ENCODE data around the gene NKX2-3. TPM values are rescaled to one million over a fixed set of nuclear protein-coding genes. Genes with fewer than 3 reads are reported as not detected.

NKX2-3 gene
- total RNA-seq, 1 donor from 2014 or later: not detected

- H3K36me3 Mint-ChIP-seq: no peaks in the 10 kb centered on the region
- peaks cover 40% of the 10 kb centered on the region for H3K27me3 ChIP-seq
- no peak overlapping the region for H3K4me3 Mint-ChIP-seq
- no peak overlapping the region for H3K27ac Mint-ChIP-seq
- H2AFZ ChIP-seq (replicated peaks): no peak overlapping the region
- H4K20me1 ChIP-seq (ENCODE audit: low read depth): no peaks in the 10 kb centered on the region
- no peak for DNase-seq (ENCODE audit: low spot score)
- peaks cover 23% of the 10 kb centered on the region for H3K27me3 Mint-ChIP-seq (ENCODE audit: insufficient read depth, low read depth)
- H3K4me1 Mint-ChIP-seq: peaks cover 4% of the 10 kb centered on the region
- H3K9me3 Mint-ChIP-seq: no peaks in the 10 kb centered on the region
- no peak overlapping the region for H3K4me2 ChIP-seq
- no peak overlapping the region for H3K9ac ChIP-seq
- H3K27ac ChIP-seq: no peak overlapping the region
- no peaks in the 10 kb centered on the region for H3K36me3 ChIP-seq
- H3K4me3 ChIP-seq: no peak overlapping the region
- H3K79me2 ChIP-seq (ENCODE audit: low read depth): no peaks in the 10 kb centered on the region
- no peak for TF ChIP-seq EZH2phosphoT487 (IDR thresholded peaks at IDR 0.05)
- TF ChIP-seq CTCF (IDR thresholded peaks at IDR 0.05): no peak
- no peak for TF ChIP-seq EZH2 (IDR thresholded peaks at IDR 0.05)
- H3K4me1 ChIP-seq: no peaks in the 10 kb centered on the region
- H3F3A ChIP-seq (ENCODE audit: low read depth): no peaks in the 10 kb centered on the region
- H3K9me3 ChIP-seq (ENCODE audit: low read depth): no peaks in the 10 kb centered on the region
Measured at GRCh38 chr10:99557044-99557443, 24.3 kb downstream of the NKX2-3 start.

GRCh38 chr10:99558708-99559107, 26.0 kb downstream of the NKX2-3 start:
- Histone ChIP-seq H3K27me3 (peaks cover 24% of the 10 kb centered on the region), H3K4me3 (no peak overlapping the region), H3K4me2 (no peak overlapping the region), H3K79me2 (ENCODE audit: low read depth) (no peaks in the 10 kb centered on the region), H3K4me1 (peaks cover 8% of the 10 kb centered on the region), H2AFZ (replicated peaks) (no peak overlapping the region), H3K36me3 (no peaks in the 10 kb centered on the region), H3K9ac (no peak overlapping the region), H3K27ac (no peak overlapping the region), H3F3A (ENCODE audit: low read depth) (peaks cover 6% of the 10 kb centered on the region), H4K20me1 (ENCODE audit: low read depth) (no peaks in the 10 kb centered on the region), H3K9me3 (ENCODE audit: low read depth) (no peaks in the 10 kb centered on the region)
- Mint-ChIP-seq H3K27ac (no peak overlapping the region), H3K4me3 (no peak overlapping the region), H3K9me3 (no peaks in the 10 kb centered on the region), H3K27me3 (ENCODE audit: insufficient read depth, low read depth) (peaks cover 19% of the 10 kb centered on the region), H3K4me1 (peaks cover 9% of the 10 kb centered on the region), H3K36me3 (no peaks in the 10 kb centered on the region)
- no peak for TF ChIP-seq CTCF (IDR thresholded peaks at IDR 0.05)
- no peak for DNase-seq (ENCODE audit: low spot score)

- no peaks in the 10 kb centered on the region for H4K20me1 ChIP-seq (ENCODE audit: low read depth)
- no peak overlapping the region for H3K4me2 ChIP-seq
- no peaks in the 10 kb centered on the region for H3K9me3 ChIP-seq (ENCODE audit: low read depth)
- H3K4me3 Mint-ChIP-seq: no peak overlapping the region
- H3K27me3 Mint-ChIP-seq (ENCODE audit: insufficient read depth, low read depth): peaks cover 13% of the 10 kb centered on the region
- peaks cover 15% of the 10 kb centered on the region for H3F3A ChIP-seq (ENCODE audit: low read depth)
- no peak for TF ChIP-seq EZH2phosphoT487 (IDR thresholded peaks at IDR 0.05)
- TF ChIP-seq CTCF (IDR thresholded peaks at IDR 0.05): peak; percentile 93
- H3K79me2 ChIP-seq (ENCODE audit: low read depth): no peaks in the 10 kb centered on the region
- no peaks in the 10 kb centered on the region for H3K36me3 Mint-ChIP-seq
- H3K9me3 Mint-ChIP-seq: no peaks in the 10 kb centered on the region
- peak; percentile 88 for DNase-seq (ENCODE audit: low spot score)
- no peak overlapping the region for H3K9ac ChIP-seq
- peaks cover 12% of the 10 kb centered on the region for H3K4me1 Mint-ChIP-seq
- peaks cover 8% of the 10 kb centered on the region for H3K27me3 ChIP-seq
- no peak overlapping the region for H3K4me3 ChIP-seq
- H3K4me1 ChIP-seq: peaks cover 15% of the 10 kb centered on the region
- H2AFZ ChIP-seq (replicated peaks): peak overlapping the region; percentile 43
- no peak overlapping the region for H3K27ac ChIP-seq
- no peak overlapping the region for H3K27ac Mint-ChIP-seq
- no peaks in the 10 kb centered on the region for H3K36me3 ChIP-seq
Measured at GRCh38 chr10:99560277-99561126, 27.8 kb downstream of the NKX2-3 start.
